Esophagus squamous epithelium (tissue), 5 donors: ENCODE results near the gene ZNF215. TPM values are rescaled to one million over a fixed set of nuclear protein-coding genes. Genes with fewer than 3 reads are reported as not detected.

Experiments used
- DNase-seq: peaks from one replicate; lab custom pipeline; 2025; lab: John Stamatoyannopoulos, UW
- H3K27ac ChIP-seq, 4 donors: fragments of 200-600 bp; sonication (generic); one replicate each; pipeline ENCODE4 v1.5.1; 2016 to 2019; ENCODE audit warnings: mild to moderate bottlenecking in 1 of 4
- H3K27me3 ChIP-seq, 4 donors: fragments of 200-600 bp; sonication (generic); 1 replicate in 3 of 4; 2 replicates in 1 of 4; pipeline versions ENCODE4 v1.5.1 to v1.6.0; 2017 to 2021; ENCODE audit warnings: antibody characterized with exemption in 1 of 4
- H3K36me3 ChIP-seq, 3 donors: fragments of 200-600 bp; sonication (generic); one replicate each; pipeline ENCODE4 v1.5.1; 2016 to 2019
- H3K4me1 ChIP-seq, 3 donors: fragments of 200-600 bp; sonication (generic); one replicate each; pipeline ENCODE4 v1.5.1; 2017 to 2019
- H3K4me3 ChIP-seq, 4 donors: fragments of 200-600 bp; sonication (generic); 1 replicate in 3 of 4; 2 replicates in 1 of 4; pipeline ENCODE4 v1.5.1; 2016 to 2019; ENCODE audit warnings: mild to moderate bottlenecking in 2 of 4, moderate library complexity in 1 of 4
- H3K9me3 ChIP-seq, 3 donors: fragments of 200-600 bp; sonication (generic); one replicate each; pipeline ENCODE4 v1.5.1; 2016 to 2019
- POLR2A ChIP-seq, 4 donors: fragments of 450-650 bp; IDR thresholded peaks; one replicate each; pipeline ENCODE4 v1.6.1; 2017; ENCODE audit warnings: antibody characterized with exemption in 4 of 4, mild to moderate bottlenecking in 4 of 4, moderate library complexity in 3 of 4
- WGBS, 2 donors: methylation state at CpG; one replicate each; pipeline ENCODE4 v1.1.5; 2018; 5-methylcytosine and 5-hydroxymethylcytosine counted together
- intact Hi-C: fragments of 100-400 bp; cut with DNase I; formaldehyde crosslinking; loops from one replicate; pipeline ENCODE4 v1.15.0; 2022
- total RNA-seq, 4 donors: library from RNA; depleted of rRNA; stranded (reverse); fragments of >200 nt; gene quantifications; one replicate each; pipeline ENCODE4 v1.1.0, GENCODE V29; 2016
- TF ChIP-seq, protein P1 (sequence below), 6 experiments: fragments of 450-650 bp in 4 of 6; fragments of 200-600 bp in 2 of 6; sonication (generic) in 2 of 6; IDR thresholded peaks; one replicate each; pipeline ENCODE4 v1.5.1; 2016 to 2019; ENCODE audit warnings: antibody characterized with exemption in 6 of 6, mild to moderate bottlenecking in 4 of 6, moderate library complexity in 4 of 6
- donor health status: DM: yes; HTN: yes; CAD: no.

Gene ZNF215
- total RNA-seq, 4 donors from 2014 or later = 0.91 to 3.2 (median 2.0) TPM

- no peaks in the 10 kb centered on the region for H3K36me3 ChIP-seq
- 85 to 87% methylated on average over 1 of the region's 1 CpG for WGBS, 2 donors
- intact Hi-C loops = no loop called here
Measured at GRCh38 chr11:6889835-6890234, 36.4 kb upstream of the ZNF215 start.

GRCh38 chr11:6892400-6892799, 33.8 kb upstream of the ZNF215 start, which contains the start of gene OR2D2:
TSS of gene OR2D2 (minus strand) at chr11:6892500. CDS start at chr11:6892500, 0 bp downstream.
- no peaks in the 10 kb centered on the region for H3K4me1 ChIP-seq
- no peak for DNase-seq
- H3K9me3 ChIP-seq = no peaks in the 10 kb centered on the region
- no peaks in the 10 kb centered on the region for H3K27me3 ChIP-seq
- WGBS, 2 donors = 76 to 83% methylated on average over 2 of the region's 2 CpGs
- no peak within 1 kb of the TSS for H3K27ac ChIP-seq
- no peaks in the 10 kb centered on the region for H3K36me3 ChIP-seq
- intact Hi-C loops = no loop called here
- TF ChIP-seq, protein P1, sequence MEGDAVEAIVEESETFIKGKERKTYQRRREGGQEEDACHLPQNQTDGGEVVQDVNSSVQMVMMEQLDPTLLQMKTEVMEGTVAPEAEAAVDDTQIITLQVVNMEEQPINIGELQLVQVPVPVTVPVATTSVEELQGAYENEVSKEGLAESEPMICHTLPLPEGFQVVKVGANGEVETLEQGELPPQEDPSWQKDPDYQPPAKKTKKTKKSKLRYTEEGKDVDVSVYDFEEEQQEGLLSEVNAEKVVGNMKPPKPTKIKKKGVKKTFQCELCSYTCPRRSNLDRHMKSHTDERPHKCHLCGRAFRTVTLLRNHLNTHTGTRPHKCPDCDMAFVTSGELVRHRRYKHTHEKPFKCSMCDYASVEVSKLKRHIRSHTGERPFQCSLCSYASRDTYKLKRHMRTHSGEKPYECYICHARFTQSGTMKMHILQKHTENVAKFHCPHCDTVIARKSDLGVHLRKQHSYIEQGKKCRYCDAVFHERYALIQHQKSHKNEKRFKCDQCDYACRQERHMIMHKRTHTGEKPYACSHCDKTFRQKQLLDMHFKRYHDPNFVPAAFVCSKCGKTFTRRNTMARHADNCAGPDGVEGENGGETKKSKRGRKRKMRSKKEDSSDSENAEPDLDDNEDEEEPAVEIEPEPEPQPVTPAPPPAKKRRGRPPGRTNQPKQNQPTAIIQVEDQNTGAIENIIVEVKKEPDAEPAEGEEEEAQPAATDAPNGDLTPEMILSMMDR (IDR thresholded peaks at IDR 0.05) = no peak
- no peak for TF ChIP-seq POLR2A (IDR thresholded peaks at IDR 0.05)
- no peak within 1 kb of the TSS for H3K4me3 ChIP-seq

More at GRCh38 chr11:6889835-6890234, 36.4 kb upstream of the ZNF215 start:
- no peaks in the 10 kb centered on the region for H3K27me3 ChIP-seq
- H3K27ac ChIP-seq = no peak overlapping the region
- H3K4me3 ChIP-seq = no peak overlapping the region
- no peaks in the 10 kb centered on the region for H3K9me3 ChIP-seq
- DNase-seq = no peak
- TF ChIP-seq, protein P1 (IDR thresholded peaks at IDR 0.05) = no peak
- TF ChIP-seq POLR2A (IDR thresholded peaks at IDR 0.05) = no peak
- no peaks in the 10 kb centered on the region for H3K4me1 ChIP-seq

DNA sequence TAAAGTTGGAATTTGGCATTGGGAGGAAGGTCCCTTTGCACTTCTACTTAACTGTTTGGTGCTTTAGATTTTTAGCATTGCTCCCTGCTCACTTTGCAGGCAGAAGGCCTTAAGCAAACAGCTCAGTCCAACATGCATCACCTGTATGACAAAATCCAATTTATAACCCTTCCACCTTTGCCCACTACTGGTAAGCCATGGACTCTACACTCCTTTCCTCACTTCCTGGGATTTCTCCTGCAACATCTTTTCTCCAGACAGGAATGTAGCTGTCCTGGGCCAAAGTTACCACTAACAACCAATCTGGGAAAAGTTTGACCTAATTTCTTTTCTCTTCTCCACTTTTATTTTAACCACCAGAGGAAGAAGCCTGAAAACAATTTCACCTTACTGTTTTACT, 32.1 kb upstream of the ZNF215 start:
- Histone ChIP-seq H3K27me3 (no peaks in the 10 kb centered on the region), H3K27ac (no peak overlapping the region), H3K4me3 (no peak overlapping the region), H3K9me3 (no peaks in the 10 kb centered on the region), H3K36me3 (no peaks in the 10 kb centered on the region), H3K4me1 (no peaks in the 10 kb centered on the region)
- no peak for DNase-seq
- intact Hi-C loops = no loop called here
- TF ChIP-seq, protein P1 (IDR thresholded peaks at IDR 0.05) = no peak
- TF ChIP-seq POLR2A (IDR thresholded peaks at IDR 0.05) = no peak

GRCh38 chr11:6895010-6895409, 31.2 kb upstream of the ZNF215 start:
- no peak for DNase-seq
- no peak overlapping the region for H3K4me3 ChIP-seq
- no peak for TF ChIP-seq POLR2A (IDR thresholded peaks at IDR 0.05)
- TF ChIP-seq, protein P1 (IDR thresholded peaks at IDR 0.05) = no peak

GRCh38 chr11:6898911-6899310, 27.3 kb upstream of the ZNF215 start:
- no peaks in the 10 kb centered on the region for H3K36me3 ChIP-seq
- H3K9me3 ChIP-seq = no peaks in the 10 kb centered on the region
- intact Hi-C loops = no loop called here
- no peak for TF ChIP-seq POLR2A (IDR thresholded peaks at IDR 0.05)
- TF ChIP-seq, protein P1 (IDR thresholded peaks at IDR 0.05) = no peak
- H3K27ac ChIP-seq = no peak overlapping the region
- no peak for DNase-seq
- no peaks in the 10 kb centered on the region for H3K4me1 ChIP-seq
- 69 to 71% methylated on average over 1 of the region's 1 CpG for whole genome bisulfite sequencing, 2 donors
- no peak overlapping the region for H3K4me3 ChIP-seq
- H3K27me3 ChIP-seq = peaks cover 0 to 4% (median 0%) of the 10 kb centered on the region in 4 donors

More at GRCh38 chr11:6895010-6895409, 31.2 kb upstream of the ZNF215 start:
- Histone ChIP-seq H3K36me3 (no peaks in the 10 kb centered on the region), H3K27ac (no peak overlapping the region), H3K27me3 (no peaks in the 10 kb centered on the region), H3K4me1 (no peaks in the 10 kb centered on the region), H3K9me3 (no peaks in the 10 kb centered on the region)
- intact Hi-C loops = no loop called here
